Brain microvascular endothelial cell (primary cell): ENCODE data around the gene MDM4.

Experiments
- DNase-seq: peaks from one replicate; pipeline ENCODE4 v3.0.0-alpha.2; 2020
- H3K27ac ChIP-seq: fragments of 250-450 bp; sonication (Bioruptor Pico); 2 replicates; pipeline ENCODE4 v1.5.1; 2020; ENCODE audit warnings: mild to moderate bottlenecking, moderate library complexity
- H3K27me3 ChIP-seq: fragments of 250-450 bp; sonication (Bioruptor Pico); replicated peaks from 2 replicates; pipeline ENCODE4 v1.5.1; 2020; ENCODE audit warnings: mild to moderate bottlenecking
- H3K36me3 ChIP-seq: fragments of 250-450 bp; sonication (Bioruptor Pico); replicated peaks from 2 replicates; pipeline ENCODE4 v1.5.1; 2020; ENCODE audit warnings: mild to moderate bottlenecking
- H3K4me3 ChIP-seq: 2 replicates; pipeline ENCODE4 v1.5.1; 2011; ENCODE audit warnings: low read depth, mild to moderate bottlenecking, control low read depth, low read length, moderate library complexity
- CTCF ChIP-seq: IDR thresholded peaks from 2 replicates; pipeline ENCODE4 v1.5.1; 2011; ENCODE audit warnings: low read depth, mild to moderate bottlenecking, moderate library complexity, low read length, control low read depth, inconsistent platforms; ENCODE audit errors: missing control alignments
- in situ Hi-C: cut with HindIII; loops from 2 replicates; pipeline ENCODE4 v1.10.0; 2017; ENCODE audit warnings: low sequenced_read_pairs, low pct_ligation_motif_present

Gene MDM4

GRCh38 chr1:204506969-204507316 is 9.3 kb upstream of the MDM4 start:
- no peaks in the 10 kb centered on the region for H3K36me3 ChIP-seq
- peak; percentile 93 for DNase-seq
- TF ChIP-seq CTCF = no peak
- peak overlapping the region; percentile 67 for H3K4me3 ChIP-seq
- in situ Hi-C loops = no loop called here
- no peaks in the 10 kb centered on the region for H3K27me3 ChIP-seq
- peak overlapping the region; percentile 81 for H3K27ac ChIP-seq

- no peak for TF ChIP-seq CTCF
- no peaks in the 10 kb centered on the region for H3K27me3 ChIP-seq
- DNase-seq = peak; percentile 41
- peak overlapping the region; percentile 67 for H3K4me3 ChIP-seq
- H3K27ac ChIP-seq = peak overlapping the region; percentile 81
- no peaks in the 10 kb centered on the region for H3K36me3 ChIP-seq
- in situ Hi-C loops = no loop called here
Measured at GRCh38 chr1:204507317-204508105, 8.7 kb upstream of the MDM4 start.

GRCh38 chr1:204509186-204509635 is 7.0 kb upstream of the MDM4 start:
- TF ChIP-seq CTCF = no peak
- DNase-seq = no peak
- H3K27ac ChIP-seq = no peak overlapping the region
- H3K4me3 ChIP-seq = no peak overlapping the region
- no peaks in the 10 kb centered on the region for H3K36me3 ChIP-seq
- in situ Hi-C loops = no loop called here
- H3K27me3 ChIP-seq = no peaks in the 10 kb centered on the region

GRCh38 chr1:204511366-204511765 is 4.8 kb upstream of the MDM4 start:
- in situ Hi-C loops = no loop called here
- H3K36me3 ChIP-seq = no peaks in the 10 kb centered on the region
- H3K27ac ChIP-seq = no peak overlapping the region
- no peak overlapping the region for H3K4me3 ChIP-seq
- H3K27me3 ChIP-seq = no peaks in the 10 kb centered on the region
- TF ChIP-seq CTCF = no peak
- DNase-seq = no peak

- DNase-seq = no peak
- TF ChIP-seq CTCF = no peak
- H3K27me3 ChIP-seq = no peaks in the 10 kb centered on the region
- H3K27ac ChIP-seq = no peak overlapping the region
- in situ Hi-C loops = no loop called here
- H3K36me3 ChIP-seq = no peaks in the 10 kb centered on the region
- H3K4me3 ChIP-seq = no peak overlapping the region
Measured at GRCh38 chr1:204513117-204513716, 3.0 kb upstream of the MDM4 start.
